Ovary (tissue), 3 donors: ENCODE results near the gene HMGB3.

Experiments used
- POLR2A ChIP-seq: fragments of 450-650 bp; IDR thresholded peaks from one replicate; pipeline ENCODE4 v1.6.1; 2017; ENCODE audit warnings: antibody characterized with exemption, mild to moderate bottlenecking, moderate library complexity
- TF ChIP-seq, protein P1 (sequence below), 3 donors: fragments of 450-650 bp in 2 of 3; fragments of 200-600 bp in 1 of 3; IDR thresholded peaks; one replicate each; pipeline versions ENCODE4 v1.5.1 to v1.8.0; 2016 to 2022; ENCODE audit warnings: antibody characterized with exemption in 3 of 3, mild to moderate bottlenecking in 1 of 3
- donor health status: DM: no; HTN: no; CAD: no.

GRCh38 chrX:150983521-150984168, 510 bp downstream of the HMGB3 start:
- TF ChIP-seq, protein P1, sequence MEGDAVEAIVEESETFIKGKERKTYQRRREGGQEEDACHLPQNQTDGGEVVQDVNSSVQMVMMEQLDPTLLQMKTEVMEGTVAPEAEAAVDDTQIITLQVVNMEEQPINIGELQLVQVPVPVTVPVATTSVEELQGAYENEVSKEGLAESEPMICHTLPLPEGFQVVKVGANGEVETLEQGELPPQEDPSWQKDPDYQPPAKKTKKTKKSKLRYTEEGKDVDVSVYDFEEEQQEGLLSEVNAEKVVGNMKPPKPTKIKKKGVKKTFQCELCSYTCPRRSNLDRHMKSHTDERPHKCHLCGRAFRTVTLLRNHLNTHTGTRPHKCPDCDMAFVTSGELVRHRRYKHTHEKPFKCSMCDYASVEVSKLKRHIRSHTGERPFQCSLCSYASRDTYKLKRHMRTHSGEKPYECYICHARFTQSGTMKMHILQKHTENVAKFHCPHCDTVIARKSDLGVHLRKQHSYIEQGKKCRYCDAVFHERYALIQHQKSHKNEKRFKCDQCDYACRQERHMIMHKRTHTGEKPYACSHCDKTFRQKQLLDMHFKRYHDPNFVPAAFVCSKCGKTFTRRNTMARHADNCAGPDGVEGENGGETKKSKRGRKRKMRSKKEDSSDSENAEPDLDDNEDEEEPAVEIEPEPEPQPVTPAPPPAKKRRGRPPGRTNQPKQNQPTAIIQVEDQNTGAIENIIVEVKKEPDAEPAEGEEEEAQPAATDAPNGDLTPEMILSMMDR (IDR thresholded peaks at IDR 0.05): no peak
- no peak for TF ChIP-seq POLR2A
